HCT116 (cell line): ENCODE measurements around the gene MAP4K4.

Experiments
- CBX3 ChIP-seq: IDR thresholded peaks from 2 replicates; pipeline ENCODE4 v1.6.1; 2012; ENCODE audit warnings: low read depth
- CEBPB ChIP-seq: IDR thresholded peaks from 2 replicates; pipeline ENCODE4 v1.6.1; 2012; ENCODE audit warnings: low read depth
- CTCF ChIP-seq, 3 experiments: fragments of 200-600 bp in 1 of 3; sonication (generic) in 1 of 3; IDR thresholded peaks in 2 of 3; conservative IDR thresholded peaks in 1 of 3; 2 replicates each; pipeline ENCODE4 v1.5.1; 2012 to 2017; ENCODE audit warnings: low read depth in 2 of 3, low read length in 2 of 3, antibody characterized with exemption in 1 of 3, borderline replicate concordance in 1 of 3, control low read depth in 1 of 3, mild to moderate bottlenecking in 1 of 3, mixed read lengths in 1 of 3, mixed run types in 1 of 3, moderate library complexity in 1 of 3; ENCODE audit not compliant: insufficient read depth in 1 of 3
- EZH2 ChIP-seq: fragments of 200-600 bp; sonication (generic); IDR thresholded peaks from 2 replicates; pipeline ENCODE4 v1.6.1; 2017; ENCODE audit warnings: antibody characterized with exemption, mixed run types
- EZH2phosphoT487 ChIP-seq: fragments of 200-600 bp; IDR thresholded peaks from 2 replicates; pipeline ENCODE4 v1.6.1; 2018; ENCODE audit warnings: antibody characterized with exemption, borderline replicate concordance
- POLR2A ChIP-seq: IDR thresholded peaks from 2 replicates; pipeline ENCODE4 v1.7.0; 2011; ENCODE audit warnings: borderline replicate concordance; ENCODE audit not compliant: insufficient read depth, insufficient read length; ENCODE audit errors: extremely low read depth
- POLR2AphosphoS5 ChIP-seq: IDR thresholded peaks from 2 replicates; pipeline ENCODE4 v1.6.1; 2011; ENCODE audit warnings: mild to moderate bottlenecking, low read depth, low read length, moderate library complexity
- RAD21 ChIP-seq: IDR thresholded peaks from 2 replicates; pipeline ENCODE4 v1.6.1; 2012; ENCODE audit warnings: low read depth, mild to moderate bottlenecking
- SRF ChIP-seq: IDR thresholded peaks from 2 replicates; pipeline ENCODE4 v1.6.1; 2012; ENCODE audit warnings: low read depth
- TCF7L2 ChIP-seq: IDR thresholded peaks from 2 replicates; pipeline ENCODE4 v1.7.0; 2011; ENCODE audit warnings: borderline replicate concordance, inconsistent platforms; ENCODE audit not compliant: insufficient read depth, insufficient read length; ENCODE audit errors: extremely low read depth
- YY1 ChIP-seq: IDR thresholded peaks from 2 replicates; pipeline ENCODE4 v1.6.1; 2011; ENCODE audit warnings: low read length, low read depth, moderate library complexity, mild to moderate bottlenecking; ENCODE audit not compliant: insufficient replicate concordance; ENCODE audit errors: extremely low read depth

DNA sequence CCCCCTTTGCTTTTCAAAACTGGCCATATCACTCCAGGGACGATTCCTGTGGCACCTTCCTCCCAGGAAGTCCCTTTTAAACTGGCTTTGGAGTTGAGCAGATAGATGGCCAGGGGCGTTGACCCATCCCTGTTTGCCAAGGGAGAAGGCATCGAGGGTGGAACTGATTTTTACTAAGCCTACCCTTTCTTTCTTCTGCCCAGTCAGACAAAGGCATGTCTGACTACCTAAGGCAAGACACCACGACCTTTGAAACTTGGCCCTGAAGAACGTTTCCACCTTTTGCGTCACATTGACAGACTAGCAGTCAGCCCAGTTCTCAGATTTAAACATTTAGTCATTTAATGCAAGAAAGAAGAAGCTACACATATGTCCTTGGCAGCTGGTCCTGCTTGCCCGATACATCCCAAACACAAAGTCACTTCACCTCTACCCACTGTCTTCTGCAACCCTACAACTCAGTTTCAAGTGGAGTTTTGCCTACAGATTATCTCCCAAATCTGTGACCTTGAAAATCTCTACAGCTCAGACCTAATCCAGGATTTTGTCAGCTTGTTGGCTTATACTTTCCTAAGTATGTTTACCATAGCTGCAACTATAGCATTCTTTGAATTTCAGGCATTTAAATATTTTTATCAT is 192.1 kb downstream of the MAP4K4 start:
- TF ChIP-seq SRF (no peak), EZH2 (no peak), TCF7L2 (no peak), CTCF (IDR thresholded peaks at IDR 0.05 in 2 of 3, conservative IDR thresholded peaks at IDR 0.05 in 1 of 3; ENCODE audit: borderline replicate concordance in 1 of 3, insufficient read depth in 1 of 3, low read depth in 2 of 3, low read length in 2 of 3) (no peak), POLR2A (no peak), POLR2AphosphoS5 (no peak), CEBPB (no peak), RAD21 (no peak), YY1 (no peak), CBX3 (no peak), EZH2phosphoT487 (no peak)
